ENCODE measurements around the gene RPP25L. TPM values are rescaled to one million over a fixed set of nuclear protein-coding genes. Genes with fewer than 3 reads are reported as not detected.

Gene RPP25L
- total RNA-seq, 1 experiment from 2014 or later: 51.1 TPM

DNA sequence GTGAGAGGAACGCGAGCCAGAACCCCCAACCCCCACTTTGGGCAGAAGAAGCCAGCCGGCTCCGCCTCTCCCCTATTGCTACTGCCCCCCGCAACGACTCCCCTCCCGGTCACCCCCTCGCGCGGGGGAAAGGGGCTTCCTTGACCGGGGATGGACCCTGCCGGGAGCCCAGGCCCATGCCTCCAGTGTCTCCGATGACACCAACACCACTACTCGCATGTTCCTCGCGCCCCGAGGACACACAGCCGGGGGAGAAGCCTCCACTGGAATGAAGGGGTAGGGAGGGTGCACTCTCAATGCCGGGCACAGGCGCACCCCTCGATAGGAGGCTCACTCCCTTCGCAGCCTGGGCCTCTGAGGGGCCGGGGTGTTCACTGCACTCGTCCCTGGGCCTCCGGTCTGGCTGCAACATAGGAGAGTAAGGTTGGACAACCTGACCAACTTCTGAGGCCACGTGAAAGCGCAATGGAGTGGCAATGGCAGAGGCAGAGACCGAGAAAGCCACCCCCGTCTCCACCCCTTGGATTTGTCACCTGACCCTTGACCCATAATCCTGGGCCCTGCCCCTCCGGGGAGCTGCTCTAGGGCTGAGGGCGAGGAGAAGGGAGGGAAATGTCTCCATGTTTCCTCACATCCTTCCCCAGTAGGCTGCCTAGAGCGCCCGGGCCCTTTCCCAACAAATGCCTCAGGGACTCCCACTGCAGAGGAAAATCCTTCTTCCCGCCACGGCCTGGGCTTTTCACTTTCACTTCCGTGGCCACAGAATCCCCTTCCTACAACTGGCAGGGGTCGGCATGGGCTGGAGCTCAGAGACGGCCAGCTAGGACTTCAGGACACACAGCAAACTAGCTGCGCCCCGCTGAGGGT, 21.3 kb downstream of the RPP25L start:
- TF ChIP-seq, protein P1, sequence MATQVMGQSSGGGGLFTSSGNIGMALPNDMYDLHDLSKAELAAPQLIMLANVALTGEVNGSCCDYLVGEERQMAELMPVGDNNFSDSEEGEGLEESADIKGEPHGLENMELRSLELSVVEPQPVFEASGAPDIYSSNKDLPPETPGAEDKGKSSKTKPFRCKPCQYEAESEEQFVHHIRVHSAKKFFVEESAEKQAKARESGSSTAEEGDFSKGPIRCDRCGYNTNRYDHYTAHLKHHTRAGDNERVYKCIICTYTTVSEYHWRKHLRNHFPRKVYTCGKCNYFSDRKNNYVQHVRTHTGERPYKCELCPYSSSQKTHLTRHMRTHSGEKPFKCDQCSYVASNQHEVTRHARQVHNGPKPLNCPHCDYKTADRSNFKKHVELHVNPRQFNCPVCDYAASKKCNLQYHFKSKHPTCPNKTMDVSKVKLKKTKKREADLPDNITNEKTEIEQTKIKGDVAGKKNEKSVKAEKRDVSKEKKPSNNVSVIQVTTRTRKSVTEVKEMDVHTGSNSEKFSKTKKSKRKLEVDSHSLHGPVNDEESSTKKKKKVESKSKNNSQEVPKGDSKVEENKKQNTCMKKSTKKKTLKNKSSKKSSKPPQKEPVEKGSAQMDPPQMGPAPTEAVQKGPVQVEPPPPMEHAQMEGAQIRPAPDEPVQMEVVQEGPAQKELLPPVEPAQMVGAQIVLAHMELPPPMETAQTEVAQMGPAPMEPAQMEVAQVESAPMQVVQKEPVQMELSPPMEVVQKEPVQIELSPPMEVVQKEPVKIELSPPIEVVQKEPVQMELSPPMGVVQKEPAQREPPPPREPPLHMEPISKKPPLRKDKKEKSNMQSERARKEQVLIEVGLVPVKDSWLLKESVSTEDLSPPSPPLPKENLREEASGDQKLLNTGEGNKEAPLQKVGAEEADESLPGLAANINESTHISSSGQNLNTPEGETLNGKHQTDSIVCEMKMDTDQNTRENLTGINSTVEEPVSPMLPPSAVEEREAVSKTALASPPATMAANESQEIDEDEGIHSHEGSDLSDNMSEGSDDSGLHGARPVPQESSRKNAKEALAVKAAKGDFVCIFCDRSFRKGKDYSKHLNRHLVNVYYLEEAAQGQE (IDR thresholded peaks at IDR 0.05; ENCODE audit: low read depth): no peak
- intact Hi-C loops (cut with micrococcal nuclease): loop anchor here (1.0 to 10.0 kb wide), 4 partner anchors 42 to 186 kb away; no protein-coding TSS in a partner anchor
- BruUV-seq (replicated peaks): no TSS peak
- peaks cover 0 to 8% of the 10 kb centered on the region in 2 experiments; a peak in 2 of 4 replicates for H3K4me1 ChIP-seq (ENCODE audit: control insufficient read depth in 1 of 2, insufficient read depth in 2 of 2, low read length in 2 of 2)
- H4K20me1 ChIP-seq (ENCODE audit: insufficient read depth): no peaks in the 10 kb centered on the region
- H3K9ac ChIP-seq (ENCODE audit: low read length): no peak overlapping the region
- no peak overlapping the region for H3K4me2 ChIP-seq (ENCODE audit: low read length)
- ChIA-PET RAD21 (ENCODE audit: low non-redundant PET in 1 of 2, low total read pairs in 2 of 2, uncharacterized antibody in 2 of 2, unreplicated experiment in 2 of 2) (interaction anchor here (1.0 to 2.3 kb wide), 2 partner anchors 43 to 187 kb away, joined by 3 to 8 read pairs; no protein-coding TSS in a partner anchor), CTCF (interaction anchor here (0.9 to 3.2 kb wide), 8 partner anchors 15 to 259 kb away, joined by 3 to 47 read pairs (median 7); partner anchors contain the start of gene GALT), POLR2A (no interaction called here)
- H3K9me2 ChIP-seq (ENCODE audit: insufficient read depth): no peaks in the 10 kb centered on the region
- ATAC-seq (no peak), DNase-seq (ENCODE audit: low read depth, low spot score) (no peak)
- H3K79me2 ChIP-seq (ENCODE audit: insufficient read depth, low read length): no peaks in the 10 kb centered on the region
- no peak overlapping the region for H3K4me3 ChIP-seq (replicated peaks in 1 of 2; ENCODE audit: low read depth in 1 of 2, low read length in 2 of 2)
- peaks cover 13% of the 10 kb centered on the region; the same call in 1 of the 2 replicates for H3K27me3 ChIP-seq (ENCODE audit: insufficient read depth, low read length)
- H2AFZ ChIP-seq (ENCODE audit: low read depth, low read length, poor library complexity, severe bottlenecking): no peak overlapping the region
- no peaks in the 10 kb centered on the region for H3K36me3 ChIP-seq (ENCODE audit: control insufficient read depth in 1 of 2, insufficient read depth in 2 of 2, low read length in 2 of 2)
- H3K27ac ChIP-seq (ENCODE audit: low read depth, low read length): no peak overlapping the region
- H3K9me3 ChIP-seq (ENCODE audit: control insufficient read depth in 1 of 2, insufficient read depth in 1 of 2, low read depth in 1 of 2, low read length in 2 of 2): no peaks in the 10 kb centered on the region

All from HCT116 (cell line).